Aorta (tissue), 5 donors: ENCODE measurements around the gene GALK2. TPM values are rescaled to one million over a fixed set of nuclear protein-coding genes. Genes with fewer than 3 reads are reported as not detected.

Experiments used
- ATAC-seq: fragments of 200-7000 bp; cut with Tn5 transposase; one replicate; pipeline ENCODE4 v1.9.1; 2022; ENCODE audit warnings: moderate library complexity; ENCODE audit not compliant: low FRiP score
- DNase-seq, 2 donors: peaks; one replicate each; pipeline ENCODE4 v3.0.0-alpha.2; 2020
- H3K27ac ChIP-seq, 2 donors: one replicate each; pipeline ENCODE4 v1.5.1; 2013; ENCODE audit warnings: low read length in 2 of 2, mild to moderate bottlenecking in 2 of 2, moderate library complexity in 2 of 2, control low read depth in 1 of 2, inconsistent platforms in 1 of 2, low read depth in 1 of 2
- H3K27me3 ChIP-seq, 2 donors: one replicate each; pipeline ENCODE4 v1.6.1; 2013; ENCODE audit warnings: control low read depth in 1 of 2, low read length in 1 of 2, mild to moderate bottlenecking in 1 of 2, moderate library complexity in 1 of 2; ENCODE audit not compliant: insufficient read depth in 2 of 2, control insufficient read depth in 1 of 2
- H3K36me3 ChIP-seq, 2 donors: one replicate each; pipeline ENCODE4 v1.6.1; 2013; ENCODE audit warnings: control low read depth in 1 of 2, low read length in 1 of 2, mild to moderate bottlenecking in 1 of 2; ENCODE audit not compliant: insufficient read depth in 2 of 2, control insufficient read depth in 1 of 2
- H3K4me1 ChIP-seq, 2 donors: one replicate each; pipeline ENCODE4 v1.6.1; 2013; ENCODE audit warnings: low read length in 2 of 2, control low read depth in 1 of 2, mild to moderate bottlenecking in 1 of 2, moderate library complexity in 1 of 2; ENCODE audit not compliant: insufficient read depth in 2 of 2, control insufficient read depth in 1 of 2
- H3K4me3 ChIP-seq, 2 donors: one replicate each; pipeline ENCODE4 v1.5.1; 2013; ENCODE audit warnings: low read length in 2 of 2, control low read depth in 1 of 2, mild to moderate bottlenecking in 1 of 2
- H3K9me3 ChIP-seq: one replicate; pipeline ENCODE4 v1.6.1; 2013; ENCODE audit warnings: mild to moderate bottlenecking, low read length; ENCODE audit not compliant: control insufficient read depth
- WGBS, 2 donors: extraction: QIAGEN DNeasy Blood & Tissue Kit; methylation state at CpG; one replicate each; pipeline ENCODE4 v1.1.7; 2013; 5-methylcytosine and 5-hydroxymethylcytosine counted together
- intact Hi-C, 2 donors: fragments of 100-400 bp; cut with DNase I; formaldehyde crosslinking; loops; one replicate each; pipeline versions ENCODE4 v1.14.2 to v1.15.0; 2022
- long read RNA-seq, 2 donors: library from polyadenylated mRNA; unstranded; transcript quantifications; one replicate each; pipeline ENCODE4 v2.0.0, GENCODE V29; 2020 to 2021
- polyA plus RNA-seq, 2 donors: library from polyadenylated mRNA; stranded (reverse); fragments of 200-250 nt; gene quantifications; one replicate each; pipeline ENCODE4 v1.2.3, GENCODE V29; 2013
- total RNA-seq, 2 donors: library from RNA; stranded (reverse); fragmentation: NEBNext Ultra II Directional; extraction: Animal tissue kit (Norgen Biotek cat#: 25700); gene quantifications; one replicate each; pipeline ENCODE4 v1.2.1, GENCODE V29; 2021
- donor health status: healthy with polysubstance abuse.
- donor health status: Bipolar disorder and iron deficiency.
- donor health status: DM: no; HTN: no; CAD: no.
- donor health status: DM: no; HTN: no; CAD: no.
- donor health status: DM: yes; HTN: yes; CAD: no.

The GALK2 gene
- total RNA-seq (10 to 100 TPM; 27.4 to 36.2 TPM), polyA plus RNA-seq (10 to 100 TPM; 12.4 to 16.5 TPM)
- long read RNA-seq, donor 1, full-length matches to known transcripts: 39 of 75 reads
- long read RNA-seq, donor 1, partial matches to known transcripts: 7 of 75 reads
- long read RNA-seq, donor 1, other reads (novel, unspliced or antisense): 29 of 75 reads
- long read RNA-seq, donor 2, full-length matches to known transcripts: 2 of 17 reads
- long read RNA-seq, donor 2, partial matches to known transcripts: 2 of 17 reads
- long read RNA-seq, donor 2, other reads (novel, unspliced or antisense): 13 of 17 reads

DNA sequence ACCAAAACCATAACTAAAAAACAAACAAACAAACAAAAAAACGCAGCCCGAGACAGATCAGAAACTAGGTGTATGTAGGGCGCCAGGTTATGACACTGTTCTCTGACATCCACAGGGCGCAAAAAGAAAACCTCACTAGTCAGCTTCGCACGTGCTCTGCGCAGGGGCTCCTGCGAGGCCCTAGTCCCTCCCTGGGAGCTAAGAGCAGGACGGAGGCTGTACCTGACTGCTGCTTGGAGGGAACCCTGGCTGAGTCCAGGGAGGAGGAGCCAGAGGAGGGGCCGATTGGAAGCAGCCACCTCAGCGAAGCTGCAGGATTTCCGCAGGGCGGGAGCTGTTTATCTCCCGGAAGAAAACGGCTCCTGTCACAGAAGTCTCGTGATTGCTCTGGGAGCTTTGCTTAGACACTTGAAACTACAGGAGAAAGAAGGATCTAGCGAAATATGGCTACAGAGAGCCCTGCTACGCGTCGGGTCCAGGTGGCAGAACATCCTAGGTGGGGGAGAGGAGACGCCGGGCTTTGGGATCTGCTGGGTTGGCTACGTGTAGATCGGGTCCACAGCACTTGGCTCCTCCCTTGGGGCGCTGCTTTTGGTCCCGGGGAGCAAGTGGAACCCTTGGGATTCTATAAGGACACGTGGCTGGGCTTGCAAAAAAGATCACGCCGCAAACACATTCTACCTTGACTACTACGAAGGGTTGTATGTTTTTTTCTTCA lies at the start of gene GALK2:
Gene GALK2 (plus strand): TSS at position 368 of the 718 bp plus-strand sequence. CDS start 76 bp downstream, at position 444.
- WGBS, 2 donors: 4% methylated on average over 30 of the region's 30 CpGs
- DNase-seq (peak; percentile 90), ATAC-seq (peak; percentile 95)
- Histone ChIP-seq H3K4me1 (no peaks in the 10 kb centered on the region), H3K36me3 (no peaks in the 10 kb centered on the region), H3K27me3 (no peaks in the 10 kb centered on the region), H3K4me3 (peak within 1 kb of the TSS; percentile 54 to 86), H3K9me3 (no peaks in the 10 kb centered on the region), H3K27ac (peak within 1 kb of the TSS in 1 of 2 donors; percentile 48)
- intact Hi-C loops: no loop called here

DNA sequence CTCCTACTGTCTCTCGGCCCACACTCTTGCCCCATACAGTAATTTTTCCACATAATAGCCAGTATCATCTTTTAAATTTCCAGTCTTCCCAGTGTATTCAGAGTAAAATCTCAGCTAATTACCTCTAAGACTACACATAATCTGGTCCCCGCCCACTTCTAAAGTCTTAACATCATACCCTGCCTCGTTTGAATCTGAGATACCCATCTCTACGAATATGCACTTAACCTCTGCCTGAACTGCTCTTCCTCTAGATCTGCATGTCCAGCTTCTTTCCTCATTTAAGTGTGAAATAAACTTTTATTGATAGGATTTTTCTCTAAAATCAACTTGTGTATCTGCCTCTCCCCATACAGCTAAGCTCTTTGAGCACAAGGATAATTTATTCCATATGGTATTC lies 49.2 kb upstream of the GALK2 start:
- no peaks in the 10 kb centered on the region for H3K36me3 ChIP-seq
- H3K4me3 ChIP-seq: no peak overlapping the region
- no peaks in the 10 kb centered on the region for H3K9me3 ChIP-seq
- DNase-seq: no peak
- no peak overlapping the region for H3K27ac ChIP-seq
- WGBS, 2 donors: 81 to 86% methylated on average over 4 of the region's 4 CpGs
- intact Hi-C loops: loop anchor here in 1 of 2 donors (10.0 kb wide), 1 partner anchor 126 kb away; no protein-coding TSS in a partner anchor
- H3K4me1 ChIP-seq: no peaks in the 10 kb centered on the region
- H3K27me3 ChIP-seq: no peaks in the 10 kb centered on the region
- no peak for ATAC-seq

DNA sequence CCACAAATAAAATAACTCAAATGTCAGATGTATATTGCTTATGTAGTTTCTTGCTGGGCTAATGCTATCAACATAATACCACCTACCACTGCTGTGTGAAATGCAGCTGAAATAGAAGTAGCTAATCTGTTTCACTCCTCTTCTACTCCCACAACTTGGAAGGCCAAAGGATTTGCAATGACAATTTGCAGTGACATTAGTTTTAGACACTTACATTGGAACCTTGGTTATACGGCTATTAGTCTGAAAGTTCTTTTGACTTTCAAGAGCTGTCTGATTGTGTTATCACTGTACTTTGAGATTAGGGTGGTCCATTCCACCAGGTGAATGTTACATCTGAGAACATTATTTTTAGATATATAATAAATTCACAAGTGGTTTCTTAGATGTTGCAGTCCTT lies 48.1 kb upstream of the GALK2 start:
- Histone ChIP-seq H3K36me3 (no peaks in the 10 kb centered on the region), H3K27ac (no peak overlapping the region), H3K4me1 (no peaks in the 10 kb centered on the region), H3K9me3 (no peaks in the 10 kb centered on the region), H3K4me3 (no peak overlapping the region), H3K27me3 (no peaks in the 10 kb centered on the region)
- intact Hi-C loops: loop anchor here in 1 of 2 donors (10.0 kb wide), 1 partner anchor 127 kb away; no protein-coding TSS in a partner anchor
- ATAC-seq: no peak
- DNase-seq: no peak
- WGBS, 2 donors: 71 to 87% methylated on average over 1 of the region's 1 CpG

DNA sequence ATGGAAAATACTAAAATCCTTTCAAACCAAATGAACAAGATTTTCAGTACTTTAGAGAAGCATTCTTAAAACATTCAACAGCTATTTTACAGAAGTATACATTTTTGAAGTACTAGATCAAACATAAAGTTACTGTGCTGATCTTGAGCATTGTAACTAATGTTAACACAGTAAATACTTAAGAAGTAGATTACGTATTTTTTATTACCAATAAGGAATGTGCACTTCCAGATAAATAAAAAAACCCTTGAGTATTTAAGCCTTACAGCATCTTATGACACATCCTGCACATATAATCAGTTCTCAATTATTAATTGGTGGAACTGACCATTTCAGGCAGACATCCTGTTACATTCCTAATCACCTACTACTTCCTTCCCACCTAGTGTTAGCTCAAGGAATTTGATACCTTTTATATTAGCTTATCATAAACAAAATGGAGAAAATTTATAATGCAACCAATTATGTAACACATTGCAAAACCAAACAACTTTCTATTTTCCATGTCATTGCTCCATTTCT lies 47.4 kb upstream of the GALK2 start:
- Histone ChIP-seq H3K27me3 (no peaks in the 10 kb centered on the region), H3K4me3 (no peak overlapping the region), H3K4me1 (no peaks in the 10 kb centered on the region), H3K27ac (no peak overlapping the region), H3K9me3 (no peaks in the 10 kb centered on the region), H3K36me3 (no peaks in the 10 kb centered on the region)
- ATAC-seq (no peak), DNase-seq (no peak)
- 84 to 85% methylated on average over 1 of the region's 1 CpG for WGBS, 2 donors
- intact Hi-C loops: loop anchor here in 1 of 2 donors (10.0 kb wide), 1 partner anchor 128 kb away; no protein-coding TSS in a partner anchor

DNA sequence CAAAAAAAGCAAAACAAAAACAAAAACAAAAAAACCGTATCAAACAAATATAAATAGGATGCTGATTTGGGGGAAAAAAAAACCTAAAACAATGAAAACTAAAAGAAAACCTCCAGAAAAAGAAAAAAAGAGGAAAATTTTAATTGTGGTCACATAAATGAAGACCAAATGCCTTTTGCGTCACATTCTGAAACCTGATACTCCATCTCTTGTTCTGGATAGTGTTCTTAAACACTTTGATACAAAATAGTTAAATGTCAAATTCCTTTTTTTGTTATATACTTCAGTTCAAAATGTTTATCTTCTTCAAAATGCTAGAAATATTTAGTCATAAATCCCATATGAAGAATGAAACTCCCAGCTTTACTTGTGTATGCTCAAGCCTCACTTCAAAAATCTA lies 45.7 kb upstream of the GALK2 start:
- DNase-seq (no peak), ATAC-seq (no peak)
- H3K4me1 ChIP-seq: no peaks in the 10 kb centered on the region
- 56 to 62% methylated on average over 2 of the region's 2 CpGs for WGBS, 2 donors
- no peak overlapping the region for H3K4me3 ChIP-seq
- intact Hi-C loops: loop anchor here in 1 of 2 donors (10.0 kb wide), 1 partner anchor 130 kb away; no protein-coding TSS in a partner anchor
- peaks cover 0 to 2% of the 10 kb centered on the region in 2 donors for H3K36me3 ChIP-seq
- H3K27ac ChIP-seq: no peak overlapping the region
- H3K9me3 ChIP-seq: no peaks in the 10 kb centered on the region
- no peaks in the 10 kb centered on the region for H3K27me3 ChIP-seq

DNA sequence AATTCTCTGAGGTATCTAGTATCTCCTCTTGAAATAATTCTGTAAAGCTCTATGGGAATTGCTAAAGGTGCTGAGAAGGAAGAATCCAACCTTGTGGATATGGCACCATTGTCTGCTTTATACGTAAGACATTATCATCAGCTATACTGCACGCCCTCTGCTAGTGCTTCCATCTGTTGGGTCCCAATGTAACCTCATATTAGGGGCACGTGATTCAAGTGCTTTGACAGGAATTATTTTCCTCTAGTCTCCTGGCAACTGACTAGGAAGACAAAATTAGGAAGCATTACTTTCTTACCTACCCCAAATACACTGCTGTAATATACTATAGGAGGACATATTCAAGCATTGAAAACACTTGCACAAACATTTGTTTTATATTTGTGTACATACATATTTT lies 38.6 kb upstream of the GALK2 start:
- Histone ChIP-seq H3K36me3 (peaks cover 0 to 2% of the 10 kb centered on the region in 2 donors), H3K4me3 (no peak overlapping the region), H3K9me3 (no peaks in the 10 kb centered on the region), H3K27me3 (no peaks in the 10 kb centered on the region), H3K27ac (no peak overlapping the region), H3K4me1 (no peaks in the 10 kb centered on the region)
- intact Hi-C loops: loop anchor here in 1 of 2 donors (10.0 kb wide), 1 partner anchor 87 kb away; the partner anchor contains the start of gene SECISBP2L
- WGBS, 2 donors: 56 to 70% methylated on average over 3 of the region's 3 CpGs
- DNase-seq (no peak), ATAC-seq (no peak)

DNA sequence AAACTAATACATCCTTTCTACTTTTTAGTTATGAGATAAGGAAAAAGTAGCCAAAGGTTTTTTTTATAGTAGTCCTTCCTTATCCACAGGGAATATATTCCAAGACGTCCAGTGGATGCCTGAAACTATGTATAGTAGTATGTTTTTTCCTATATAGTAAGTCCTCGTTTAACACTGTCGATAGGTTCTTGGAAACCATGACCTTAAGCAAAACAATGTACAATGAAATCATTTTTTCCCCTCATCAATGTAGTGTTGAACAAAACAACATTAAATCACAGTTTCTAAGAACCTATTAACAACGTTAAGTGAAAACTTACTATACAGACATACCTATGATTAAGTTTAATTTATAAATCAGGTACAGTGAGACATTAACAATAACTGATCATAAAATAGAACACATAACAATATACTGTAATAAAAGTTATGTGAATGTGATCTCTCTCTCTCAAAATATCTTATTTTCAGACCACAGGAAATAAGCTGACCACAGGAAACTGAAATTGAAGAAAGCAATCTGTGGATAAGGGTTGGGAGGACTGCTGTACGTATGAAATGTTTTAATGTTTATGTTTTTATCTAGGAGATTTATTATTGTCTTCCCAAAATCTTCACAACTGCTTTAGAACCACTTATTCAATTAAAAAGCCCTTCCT lies 35.2 kb upstream of the GALK2 start:
- DNase-seq (no peak), ATAC-seq (no peak)
- H3K36me3 ChIP-seq: no peaks in the 10 kb centered on the region
- H3K4me3 ChIP-seq: no peak overlapping the region
- H3K27ac ChIP-seq: no peak overlapping the region
- WGBS, 2 donors: 45 to 53% methylated on average over 5 of the region's 5 CpGs
- no peaks in the 10 kb centered on the region for H3K27me3 ChIP-seq
- H3K9me3 ChIP-seq: no peaks in the 10 kb centered on the region
- intact Hi-C loops: loop anchor here in 1 of 2 donors (10.0 kb wide), 1 partner anchor 90 kb away; the partner anchor contains the start of gene SECISBP2L
- no peaks in the 10 kb centered on the region for H3K4me1 ChIP-seq

DNA sequence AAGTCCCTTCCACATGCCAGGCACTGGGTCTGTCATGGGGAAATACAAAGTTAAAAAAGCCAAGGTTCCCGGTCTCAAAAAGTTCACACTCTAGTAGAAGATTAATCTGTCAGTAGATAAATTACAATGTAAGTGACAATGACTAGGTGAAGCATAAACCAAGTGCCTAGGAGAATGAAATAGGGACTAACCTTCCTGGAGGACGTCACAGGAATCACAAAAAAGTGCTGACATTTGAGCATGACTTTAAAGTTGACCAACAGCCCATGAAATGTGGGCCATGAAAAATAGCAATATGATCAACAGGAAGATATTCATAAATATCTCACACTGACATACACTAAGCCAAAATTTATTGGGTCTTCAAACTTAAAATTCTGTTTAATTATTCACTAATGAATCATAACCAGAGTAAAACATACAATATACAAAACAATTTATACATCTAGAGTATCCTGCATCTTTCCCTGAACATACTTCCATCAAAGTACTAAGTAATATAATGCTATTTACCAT lies 34.6 kb upstream of the GALK2 start:
- Histone ChIP-seq H3K36me3 (no peaks in the 10 kb centered on the region), H3K27ac (no peak overlapping the region), H3K27me3 (no peaks in the 10 kb centered on the region), H3K4me3 (no peak overlapping the region), H3K9me3 (no peaks in the 10 kb centered on the region), H3K4me1 (no peaks in the 10 kb centered on the region)
- ATAC-seq (no peak), DNase-seq (no peak)
- WGBS, 2 donors: 47 to 59% methylated on average over 2 of the region's 2 CpGs
- intact Hi-C loops: loop anchor here in 1 of 2 donors (10.0 kb wide), 1 partner anchor 91 kb away; the partner anchor contains the start of gene SECISBP2L
